SK-N-MC (cell line): ENCODE data around the gene LRP1B.

Experiments
- EZH2 ChIP-seq: fragments of 200-600 bp; sonication (generic); IDR thresholded peaks from one replicate; pipeline ENCODE4 v1.6.1; 2017; ENCODE audit warnings: antibody characterized with exemption
- POLR2AphosphoS5 ChIP-seq: IDR thresholded peaks from 2 replicates; pipeline ENCODE4 v1.6.1; 2012; ENCODE audit warnings: mild to moderate bottlenecking, low read depth, low read length, borderline replicate concordance

DNA sequence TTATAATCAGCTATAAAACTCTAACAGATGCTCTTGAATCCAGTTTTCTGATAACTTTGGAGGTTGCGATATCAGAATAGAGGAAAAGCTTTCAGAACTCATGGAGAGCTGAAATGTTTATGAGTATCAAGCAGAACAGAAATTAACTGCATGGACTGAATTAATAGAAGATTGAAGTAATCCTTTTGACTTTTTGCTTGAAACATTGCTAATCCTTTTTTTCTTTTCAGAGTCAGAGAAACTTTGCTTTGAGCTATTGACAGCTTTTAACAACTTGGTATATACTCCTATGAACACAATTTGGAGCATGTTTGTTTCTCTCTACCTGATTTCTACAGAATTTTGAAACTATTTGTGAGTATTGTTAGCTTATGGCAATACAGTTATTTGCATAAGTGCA lies 1254.8 kb downstream of the LRP1B start:
- TF ChIP-seq POLR2AphosphoS5 (no peak), EZH2 (no peak)
